Posterior vena cava (tissue), 2 donors: ENCODE measurements around the gene ARHGAP22. TPM values are rescaled to one million over a fixed set of nuclear protein-coding genes. Genes with fewer than 3 reads are reported as not detected.
A peak's percentile ranks its signal among the peaks of the same experiment; 100 is the strongest.

Experiments used
- DNase-seq: peaks from one replicate; pipeline ENCODE4 v3.0.0-alpha.2; 2020; ENCODE audit warnings: low spot score
- intact Hi-C, 2 donors: fragments of 100-400 bp; cut with DNase I; formaldehyde crosslinking; loops; one replicate each; pipeline versions ENCODE4 v1.14.1 to v1.14.2; 2022 to 2023
- total RNA-seq, 2 donors: library from RNA; stranded (reverse); fragmentation: NEBNext Ultra II Directional; extraction: Animal tissue kit (Norgen Biotek cat#: 25700); gene quantifications; one replicate each; pipeline ENCODE4 v1.2.1, GENCODE V29; 2021
- donor health status: DM: yes; HTN: yes; CAD: no.
- donor health status: DM: yes; HTN: yes; CAD: no.

The ARHGAP22 gene
- total RNA-seq, 2 donors from 2014 or later: 9.8 to 13.4 TPM

- DNase-seq: peak; percentile 67
- intact Hi-C loops: no loop called here
Observed at GRCh38 chr10:48453451-48454301, 151.2 kb downstream of the ARHGAP22 start.

- intact Hi-C loops: no loop called here
- no peak for DNase-seq
Observed at GRCh38 chr10:48452879-48453412, 151.9 kb downstream of the ARHGAP22 start.

GRCh38 chr10:48451969-48452878, 152.6 kb downstream of the ARHGAP22 start:
- peak; percentile 57 for DNase-seq
- intact Hi-C loops: no loop called here

GRCh38 chr10:48450741-48451466, 154.0 kb downstream of the ARHGAP22 start:
- intact Hi-C loops: no loop called here
- DNase-seq: no peak

GRCh38 chr10:48450233-48450740, 154.6 kb downstream of the ARHGAP22 start:
- intact Hi-C loops: no loop called here
- DNase-seq: no peak

DNA sequence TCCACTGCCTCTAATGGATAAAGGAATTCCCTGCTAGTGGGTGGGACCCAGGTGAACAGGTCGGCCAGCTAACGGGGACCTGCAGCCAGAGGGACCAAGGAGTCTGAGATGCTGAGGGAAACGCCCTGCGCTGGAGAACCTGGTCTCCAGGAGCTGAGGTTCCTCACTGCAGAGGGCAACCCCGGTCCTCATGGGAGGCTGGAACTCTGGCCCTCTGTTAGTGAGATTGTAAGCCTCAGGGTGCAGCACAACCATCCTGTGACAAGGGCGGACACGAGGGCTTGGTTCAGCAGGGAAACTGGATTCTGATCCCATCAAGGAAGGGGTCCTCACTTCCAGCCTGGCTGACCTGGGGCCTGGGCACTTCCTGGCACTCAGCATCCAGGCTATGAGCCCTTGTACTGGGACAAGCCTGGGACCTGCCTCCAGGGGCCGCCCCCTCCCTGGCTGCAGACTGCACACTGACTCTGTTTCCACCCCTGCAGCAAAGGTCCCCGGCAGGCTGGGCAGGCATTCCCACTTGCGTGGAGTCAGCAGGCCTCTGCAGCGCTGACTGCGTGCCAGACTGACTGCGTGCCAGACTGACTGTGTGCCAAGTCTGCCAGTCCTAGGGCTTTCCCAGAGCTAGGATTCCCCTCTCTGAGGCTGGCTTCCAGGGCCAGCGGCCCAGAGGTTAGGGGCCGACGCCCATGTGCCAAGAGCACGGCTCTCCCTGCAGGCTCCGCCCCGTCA, 155.2 kb downstream of the ARHGAP22 start:
- intact Hi-C loops: no loop called here
- no peak for DNase-seq

GRCh38 chr10:48448796-48449195, 156.1 kb downstream of the ARHGAP22 start:
- DNase-seq: no peak

GRCh38 chr10:48447356-48448215, 157.3 kb downstream of the ARHGAP22 start:
- DNase-seq: peak; percentile 60
- intact Hi-C loops: no loop called here

More at GRCh38 chr10:48448796-48449195, 156.1 kb downstream of the ARHGAP22 start:
- intact Hi-C loops: no loop called here

DNA sequence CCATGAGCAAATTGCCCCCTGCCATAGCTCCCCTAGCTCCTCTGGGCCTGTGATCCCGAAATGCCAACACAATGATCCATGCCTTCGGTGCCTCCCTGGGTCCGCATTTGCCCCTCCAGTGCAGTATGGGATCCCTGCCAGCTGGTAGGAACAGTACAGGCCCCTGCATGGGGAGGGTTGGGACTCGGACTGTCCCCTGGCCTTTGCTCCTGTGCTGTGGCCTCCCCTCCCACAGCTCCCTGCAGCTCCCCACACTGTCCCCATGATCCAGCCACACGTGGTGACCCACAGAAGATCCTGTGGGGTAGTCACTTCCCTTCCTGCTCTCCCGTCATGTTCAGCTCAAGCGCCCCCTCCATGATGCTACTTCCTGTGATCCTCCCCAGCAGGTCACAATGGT, 158.1 kb downstream of the ARHGAP22 start:
- intact Hi-C loops: no loop called here
- DNase-seq: peak; percentile 76

GRCh38 chr10:48445932-48446331, 158.9 kb downstream of the ARHGAP22 start:
- DNase-seq: peak; percentile 38
- intact Hi-C loops: no loop called here

DNA sequence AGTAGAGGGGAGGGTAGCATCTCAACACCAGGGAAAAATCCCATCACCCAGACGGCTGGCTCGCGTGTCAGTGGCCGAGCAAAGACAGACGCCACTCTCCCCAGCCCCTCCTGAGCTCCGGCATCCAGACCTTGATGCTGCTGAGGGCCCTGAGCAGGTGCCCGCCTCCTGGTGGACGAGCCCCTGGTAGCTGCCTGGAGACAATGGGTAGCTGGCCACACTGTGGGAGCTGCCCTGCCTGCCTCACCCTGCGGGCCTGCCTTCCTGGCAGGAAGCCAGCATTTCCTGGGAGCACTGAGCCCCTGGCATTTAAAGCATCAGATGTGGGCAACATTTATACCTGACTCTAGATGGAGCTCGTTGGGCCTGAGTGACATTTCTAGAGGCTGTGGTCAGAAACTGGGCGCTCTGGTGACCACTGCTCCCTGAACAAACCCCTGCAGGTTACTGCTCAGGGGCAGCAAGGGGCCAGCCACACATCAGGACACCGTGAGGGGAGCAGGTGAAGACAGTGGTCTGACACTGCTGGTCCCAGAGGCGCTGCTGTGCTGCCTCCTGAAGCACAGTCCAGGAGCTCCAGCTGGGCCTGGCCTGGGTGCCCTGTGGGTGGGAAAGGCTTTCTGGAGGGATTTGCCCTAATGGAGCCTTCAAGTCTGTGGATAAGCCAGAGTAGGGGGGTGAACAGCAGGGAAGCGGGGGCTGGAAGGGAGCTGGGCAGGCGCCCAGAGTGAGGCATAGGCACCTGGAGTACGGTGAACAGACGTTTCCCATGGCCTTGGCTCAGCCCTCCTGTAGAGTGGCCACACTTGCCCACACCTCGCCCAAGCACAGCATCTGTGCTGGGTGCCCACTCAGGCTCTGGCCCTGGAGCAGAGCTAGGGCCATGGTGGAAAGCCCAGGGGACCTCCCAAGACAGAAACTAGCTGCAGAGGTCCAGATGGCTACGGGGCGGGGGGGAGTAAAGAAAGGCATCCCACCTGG, 159.7 kb downstream of the ARHGAP22 start:
- intact Hi-C loops: no loop called here
- peak; percentile 77 for DNase-seq

DNA sequence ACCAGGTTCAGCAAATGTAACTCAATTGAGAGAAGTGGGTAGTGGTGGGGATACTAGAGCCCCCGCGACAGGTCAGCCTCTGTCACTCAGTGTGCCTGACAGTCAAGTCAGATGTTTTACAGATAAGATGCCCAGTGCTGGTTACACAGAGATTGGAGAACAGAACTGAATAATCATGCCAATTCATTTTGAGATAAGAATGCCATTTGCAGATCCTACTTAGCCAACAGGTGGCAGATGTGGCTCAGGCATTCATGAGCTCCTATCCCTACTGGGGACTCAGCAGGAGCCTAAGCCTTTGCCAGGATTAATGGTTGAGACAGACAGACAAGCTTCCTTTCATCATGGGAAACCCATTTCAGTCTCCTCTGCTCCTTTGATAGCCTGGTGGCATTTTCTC, 160.6 kb downstream of the ARHGAP22 start:
- peak; percentile 31 for DNase-seq
- intact Hi-C loops: no loop called here

DNA sequence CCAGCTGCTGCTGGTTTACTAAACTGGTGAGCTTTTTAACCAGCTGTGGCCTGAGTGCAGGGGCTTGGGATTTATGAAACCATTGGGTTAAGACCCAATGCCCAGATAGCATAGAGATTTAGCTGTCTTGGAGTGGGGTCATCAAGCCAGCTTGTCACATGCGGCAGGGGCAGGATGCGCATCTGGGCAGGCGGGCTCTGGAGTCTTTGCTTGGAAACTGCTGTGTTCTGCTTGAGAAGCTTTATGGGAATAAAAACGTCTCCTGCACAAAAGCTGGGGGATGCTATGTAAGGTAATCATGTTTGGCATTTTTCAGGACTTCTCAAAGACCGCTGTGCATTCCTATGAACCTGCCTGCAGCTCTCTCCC, 162.1 kb downstream of the ARHGAP22 start:
- DNase-seq: peak; percentile 35
- intact Hi-C loops: no loop called here

- intact Hi-C loops: no loop called here
- DNase-seq: peak; percentile 58
Observed at GRCh38 chr10:48442090-48442808, 162.6 kb downstream of the ARHGAP22 start.

- DNase-seq: no peak
- intact Hi-C loops: no loop called here
Observed at GRCh38 chr10:48440771-48441170, 164.1 kb downstream of the ARHGAP22 start.

- no peak for DNase-seq
- intact Hi-C loops: no loop called here
Observed at GRCh38 chr10:48439581-48440041, 165.3 kb downstream of the ARHGAP22 start.
